Kidney (tissue), 14 donors: ENCODE measurements around the gene TMEM130. TPM values are rescaled to one million over a fixed set of nuclear protein-coding genes. Genes with fewer than 3 reads are reported as not detected.

Experiments
- DNase-seq, 5 donors: peaks; one replicate each; pipeline ENCODE4 v3.0.0-alpha.2; 2013 to 2020
- FAIRE-seq: peaks from 2 replicates; lab custom pipeline; 2012; peaks lifted over from hg19 to GRCh38; lab: Jason Lieb, UNC
- H3K27ac ChIP-seq, 2 donors: one replicate each; pipeline ENCODE4 v1.7.0; 2013; ENCODE audit warnings: low read depth in 2 of 2, low read length in 2 of 2, inconsistent platforms in 1 of 2
- H3K27me3 ChIP-seq: one replicate; pipeline ENCODE4 v1.7.1; 2013; ENCODE audit warnings: low read length, inconsistent platforms; ENCODE audit not compliant: control insufficient read depth, insufficient read depth
- H3K36me3 ChIP-seq, 3 donors: one replicate each; pipeline versions ENCODE4 v1.7.0 to v1.7.1; 2013; ENCODE audit warnings: low read length in 3 of 3, control low read depth in 1 of 3, inconsistent platforms in 1 of 3; ENCODE audit not compliant: insufficient read depth in 3 of 3, control insufficient read depth in 2 of 3
- H3K4me1 ChIP-seq, 3 donors: one replicate each; pipeline versions ENCODE4 v1.7.0 to v1.7.1; 2013; ENCODE audit warnings: low read length in 3 of 3, inconsistent platforms in 1 of 3, low read depth in 1 of 3; ENCODE audit not compliant: control insufficient read depth in 2 of 3, insufficient read depth in 2 of 3
- H3K4me3 ChIP-seq, 3 donors: one replicate each; pipeline versions ENCODE4 v1.7.0 to v1.8.1; 2013; ENCODE audit warnings: low read length in 3 of 3, control low read depth in 1 of 3, inconsistent platforms in 1 of 3
- H3K9ac ChIP-seq, 3 donors: one replicate each; pipeline versions ENCODE4 v1.7.0 to v1.7.1; 2013; ENCODE audit warnings: low read length in 3 of 3, control low read depth in 1 of 3, inconsistent platforms in 1 of 3
- H3K9me3 ChIP-seq, 3 donors: one replicate each; pipeline versions ENCODE4 v1.7.0 to v1.7.1; 2013; ENCODE audit warnings: low read length in 3 of 3, control low read depth in 1 of 3, inconsistent platforms in 1 of 3; ENCODE audit not compliant: control insufficient read depth in 2 of 3, insufficient read depth in 1 of 3
- CTCF ChIP-seq: IDR thresholded peaks from 3 replicates; pipeline ENCODE4 v1.5.1; 2012; ENCODE audit warnings: mild to moderate bottlenecking, moderate library complexity, borderline replicate concordance; ENCODE audit not compliant: insufficient read depth; ENCODE audit errors: extremely low read depth
- intact Hi-C: fragments of 100-400 bp; cut with DNase I; formaldehyde crosslinking; loops from one replicate; pipeline ENCODE4 v1.11.1; 2022
- polyA plus RNA-seq: library from polyadenylated mRNA; stranded (reverse); fragments of 350-450 nt; fragmentation: Illumina TruSeq; extraction: RNeasy Lipid Tissue Mini Kit (QIAGEN cat#74804); gene quantifications from one replicate; pipeline ENCODE4 v1.2.3, GENCODE V29; 2014; ENCODE audit warnings: low read depth, low replicate concordance; ENCODE audit not compliant: insufficient read depth
- total RNA-seq: library from RNA; stranded (reverse); fragmentation: NEBNext Ultra II Directional; extraction: Animal tissue kit (Norgen Biotek cat#: 25700); gene quantifications from one replicate; pipeline ENCODE4 v1.2.1, GENCODE V29; 2021
- donor health status: control.
- donor health status: control.
- donor health status: control.
- donor health status: control.
- donor health status: control.
- donor health status: DM: yes; HTN: yes; CAD: no.
- donor health status: Normal renal cell carcinoma (clear cell type).

The TMEM130 gene
- total and polyA plus RNA-seq, 2 donors from 2014 or later = 5.0 to 12.9 TPM

- TF ChIP-seq CTCF = no peak
- intact Hi-C loops = no loop called here
- Histone ChIP-seq H3K9me3 (no peaks in the 10 kb centered on the region), H3K9ac (no peak overlapping the region), H3K27me3 (no peaks in the 10 kb centered on the region), H3K36me3 (no peaks in the 10 kb centered on the region), H3K27ac (no peak overlapping the region), H3K4me3 (no peak overlapping the region), H3K4me1 (no peaks in the 10 kb centered on the region)
- DNase-seq (no peak), FAIRE-seq (no peak)
Observed at GRCh38 chr7:98828368-98828767, 41.4 kb downstream of the TMEM130 start.

GRCh38 chr7:98827258-98827657, 42.6 kb downstream of the TMEM130 start:
- FAIRE-seq = no peak
- H3K27ac ChIP-seq = no peak overlapping the region

DNA sequence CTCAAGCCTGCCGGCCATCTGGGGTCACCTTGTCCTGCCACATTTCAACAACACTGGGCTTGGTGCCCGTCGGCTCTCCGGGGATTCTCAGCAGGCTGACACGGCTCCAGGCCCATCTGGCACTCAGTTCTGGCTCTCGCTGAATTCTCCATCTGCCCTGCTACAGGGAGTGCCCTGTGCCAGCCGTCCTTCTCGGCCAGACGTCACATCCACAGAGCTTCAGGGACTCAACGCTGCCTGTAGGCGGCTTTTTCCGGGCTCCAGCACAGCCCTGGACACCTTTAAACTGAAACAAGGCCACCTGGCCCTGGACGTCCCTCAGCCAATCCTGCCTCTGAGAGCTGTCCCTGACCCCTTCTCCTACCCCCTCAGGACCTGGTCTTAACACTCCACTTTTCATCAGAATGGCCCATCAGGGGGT, 43.0 kb downstream of the TMEM130 start:
- Histone ChIP-seq H3K9ac (no peak overlapping the region), H3K27ac (no peak overlapping the region), H3K9me3 (no peaks in the 10 kb centered on the region), H3K4me3 (no peak overlapping the region), H3K4me1 (no peaks in the 10 kb centered on the region), H3K36me3 (no peaks in the 10 kb centered on the region), H3K27me3 (no peaks in the 10 kb centered on the region)
- TF ChIP-seq CTCF = no peak
- FAIRE-seq = no peak
- intact Hi-C loops = no loop called here
- DNase-seq = no peak

More at GRCh38 chr7:98827258-98827657, 42.6 kb downstream of the TMEM130 start:
- intact Hi-C loops = no loop called here
- no peak overlapping the region for H3K9ac ChIP-seq
- TF ChIP-seq CTCF = no peak
- H3K36me3 ChIP-seq = no peaks in the 10 kb centered on the region
- no peaks in the 10 kb centered on the region for H3K4me1 ChIP-seq
- no peaks in the 10 kb centered on the region for H3K9me3 ChIP-seq
- no peak overlapping the region for H3K4me3 ChIP-seq
- DNase-seq = no peak
- H3K27me3 ChIP-seq = no peaks in the 10 kb centered on the region

DNA sequence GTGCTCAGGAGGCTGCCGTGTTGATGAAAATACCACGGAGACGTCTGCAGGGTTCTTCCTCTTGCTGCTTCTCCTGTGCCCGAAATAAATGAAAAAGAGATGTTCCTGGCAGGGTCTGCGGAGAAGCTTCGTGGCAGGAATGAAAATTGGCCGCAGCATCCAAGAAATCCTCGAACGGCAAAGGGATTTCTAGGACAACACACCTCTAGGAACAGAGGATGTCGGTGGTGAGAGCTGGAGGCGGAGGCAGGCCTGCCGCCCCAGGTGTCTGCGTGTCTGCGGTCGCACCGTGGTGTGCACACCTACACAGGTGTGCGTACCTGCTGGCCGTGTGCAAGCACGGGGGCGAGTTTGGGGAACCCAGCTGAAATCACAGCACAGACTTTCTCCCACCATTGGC, 43.4 kb downstream of the TMEM130 start:
- H3K27ac ChIP-seq = no peak overlapping the region
- no peaks in the 10 kb centered on the region for H3K36me3 ChIP-seq
- no peak for TF ChIP-seq CTCF
- H3K4me3 ChIP-seq = no peak overlapping the region
- no peak overlapping the region for H3K9ac ChIP-seq
- no peaks in the 10 kb centered on the region for H3K4me1 ChIP-seq
- DNase-seq = no peak
- FAIRE-seq = no peak
- intact Hi-C loops = no loop called here
- H3K27me3 ChIP-seq = no peaks in the 10 kb centered on the region
- H3K9me3 ChIP-seq = no peaks in the 10 kb centered on the region
